Esophagus squamous epithelium (tissue), 5 donors: ENCODE measurements around the gene GAL3ST2. TPM values are rescaled to one million over a fixed set of nuclear protein-coding genes. Genes with fewer than 3 reads are reported as not detected.
"Not testable (repeated sequence)": the region's sequence is repeated elsewhere in the genome, so short reads cannot be mapped to it uniquely, and the experiment has no call there.

Experiments used
- DNase-seq: peaks from one replicate; lab custom pipeline; 2025; lab: John Stamatoyannopoulos, UW
- H3K27ac ChIP-seq, 4 donors: fragments of 200-600 bp; sonication (generic); one replicate each; pipeline ENCODE4 v1.5.1; 2016 to 2019; ENCODE audit warnings: mild to moderate bottlenecking in 1 of 4
- H3K27me3 ChIP-seq, 4 donors: fragments of 200-600 bp; sonication (generic); 1 replicate in 3 of 4; 2 replicates in 1 of 4; pipeline versions ENCODE4 v1.5.1 to v1.6.0; 2017 to 2021; ENCODE audit warnings: antibody characterized with exemption in 1 of 4
- H3K36me3 ChIP-seq, 3 donors: fragments of 200-600 bp; sonication (generic); one replicate each; pipeline ENCODE4 v1.5.1; 2016 to 2019
- H3K4me1 ChIP-seq, 3 donors: fragments of 200-600 bp; sonication (generic); one replicate each; pipeline ENCODE4 v1.5.1; 2017 to 2019
- H3K4me3 ChIP-seq, 4 donors: fragments of 200-600 bp; sonication (generic); 1 replicate in 3 of 4; 2 replicates in 1 of 4; pipeline ENCODE4 v1.5.1; 2016 to 2019; ENCODE audit warnings: mild to moderate bottlenecking in 2 of 4, moderate library complexity in 1 of 4
- H3K9me3 ChIP-seq, 3 donors: fragments of 200-600 bp; sonication (generic); one replicate each; pipeline ENCODE4 v1.5.1; 2016 to 2019
- CTCF ChIP-seq, 6 experiments: fragments of 450-650 bp in 4 of 6; fragments of 200-600 bp in 2 of 6; sonication (generic) in 2 of 6; IDR thresholded peaks; one replicate each; pipeline ENCODE4 v1.5.1; 2016 to 2019; ENCODE audit warnings: antibody characterized with exemption in 6 of 6, mild to moderate bottlenecking in 4 of 6, moderate library complexity in 4 of 6
- POLR2A ChIP-seq, 4 donors: fragments of 450-650 bp; IDR thresholded peaks; one replicate each; pipeline ENCODE4 v1.6.1; 2017; ENCODE audit warnings: antibody characterized with exemption in 4 of 4, mild to moderate bottlenecking in 4 of 4, moderate library complexity in 3 of 4
- WGBS, 2 donors: methylation state at CpG; one replicate each; pipeline ENCODE4 v1.1.5; 2018; 5-methylcytosine and 5-hydroxymethylcytosine counted together
- intact Hi-C: fragments of 100-400 bp; cut with DNase I; formaldehyde crosslinking; loops from one replicate; pipeline ENCODE4 v1.15.0; 2022
- total RNA-seq, 4 donors: library from RNA; depleted of rRNA; stranded (reverse); fragments of >200 nt; gene quantifications; one replicate each; pipeline ENCODE4 v1.1.0, GENCODE V29; 2016
- donor health status: DM: yes; HTN: yes; CAD: no.

Gene GAL3ST2
- total RNA-seq, 4 donors from 2014 or later: 0.38 TPM; not detected in 3

GRCh38 chr2:241815477-241816430, 39.1 kb downstream of the GAL3ST2 start:
- no peak overlapping the region for H3K27ac ChIP-seq
- no peaks in the 10 kb centered on the region for H3K36me3 ChIP-seq
- no peak overlapping the region for H3K4me3 ChIP-seq
- DNase-seq: no peak
- 66 to 72% methylated on average over 4 to 7 of the region's 48 CpGs for WGBS, 2 donors
- H3K27me3 ChIP-seq: peaks cover 0 to 72% (median 0%) of the 10 kb centered on the region in 4 donors
- intact Hi-C loops: no loop called here
- H3K9me3 ChIP-seq: no peaks in the 10 kb centered on the region
- H3K4me1 ChIP-seq: peaks cover 0 to 8% (median 0%) of the 10 kb centered on the region in 3 donors
- TF ChIP-seq POLR2A (IDR thresholded peaks at IDR 0.05) (no peak), CTCF (IDR thresholded peaks at IDR 0.05) (no peak)

GRCh38 chr2:241816431-241817121, 40.0 kb downstream of the GAL3ST2 start:
- peaks cover 0 to 8% (median 0%) of the 10 kb centered on the region in 3 donors for H3K4me1 ChIP-seq
- H3K27me3 ChIP-seq: peaks cover 0 to 74% (median 0%) of the 10 kb centered on the region in 4 donors
- H3K9me3 ChIP-seq: no peaks in the 10 kb centered on the region
- WGBS, 2 donors: 40% methylated on average over 3 of the region's 33 CpGs; no CpG with 5 or more reads in 1 of the 2 donors
- H3K27ac ChIP-seq: no peak overlapping the region
- no peaks in the 10 kb centered on the region for H3K36me3 ChIP-seq
- intact Hi-C loops: no loop called here
- no peak overlapping the region for H3K4me3 ChIP-seq
- DNase-seq: no peak
- TF ChIP-seq CTCF (IDR thresholded peaks at IDR 0.05) (no peak), POLR2A (IDR thresholded peaks at IDR 0.05) (no peak)

DNA sequence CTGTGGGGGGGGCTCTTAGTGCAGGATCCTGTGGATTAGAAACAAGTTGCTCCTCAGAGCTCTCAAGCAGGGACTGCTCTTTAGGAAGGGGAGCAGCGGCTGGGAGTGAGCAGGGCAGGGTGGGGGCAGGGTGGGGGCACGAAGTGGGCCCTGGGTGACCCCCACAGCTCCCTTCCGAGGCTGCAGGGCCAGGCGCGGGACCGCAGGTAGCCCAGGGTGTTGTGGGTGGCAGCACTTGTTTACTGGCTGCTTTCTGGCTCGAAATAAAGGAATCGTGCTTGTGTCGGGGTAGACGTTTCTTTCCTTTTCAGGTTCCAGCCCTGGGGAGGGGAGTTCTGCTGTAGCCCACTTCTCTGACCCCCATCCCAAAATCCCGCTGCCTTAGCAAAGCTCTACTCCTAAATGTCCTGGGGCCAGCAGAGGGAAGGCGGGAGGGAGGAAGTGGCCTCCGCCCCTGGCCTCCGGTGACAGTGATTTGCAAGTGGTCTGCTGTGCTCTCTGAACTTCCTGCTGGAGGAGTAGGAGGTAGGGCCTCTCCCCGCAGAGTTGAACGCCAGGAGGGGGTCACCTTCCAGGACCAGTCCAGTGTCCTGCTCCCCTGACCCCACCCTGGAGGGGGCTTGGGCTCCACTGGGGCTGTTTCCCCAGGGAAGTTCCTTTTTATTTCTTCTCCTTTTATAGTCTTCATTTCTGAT, 40.7 kb downstream of the GAL3ST2 start:
- Histone ChIP-seq H3K9me3 (no peaks in the 10 kb centered on the region), H3K4me3 (no peak overlapping the region), H3K4me1 (peaks cover 0 to 8% (median 0%) of the 10 kb centered on the region in 3 donors), H3K27ac (no peak overlapping the region), H3K36me3 (no peaks in the 10 kb centered on the region), H3K27me3 (peaks cover 0 to 74% (median 0%) of the 10 kb centered on the region in 4 donors)
- intact Hi-C loops: no loop called here
- 0 to 53% methylated on average over 3 to 8 of the region's 16 CpGs for WGBS, 2 donors
- DNase-seq: no peak
- TF ChIP-seq POLR2A (IDR thresholded peaks at IDR 0.05): no peak
- no peak for TF ChIP-seq CTCF (IDR thresholded peaks at IDR 0.05)

GRCh38 chr2:241817821-241818215, 41.2 kb downstream of the GAL3ST2 start:
- H3K4me1 ChIP-seq, H3K4me3 ChIP-seq, H3K36me3 ChIP-seq, H3K9me3 ChIP-seq, DNase-seq, intact Hi-C loops, H3K27ac ChIP-seq: not testable (repeated sequence)
- H3K27me3 ChIP-seq: peaks cover 0 to 73% (median 0%) of the 10 kb centered on the region in 4 donors
- 68 to 83% methylated on average over 5 to 10 of the region's 10 CpGs for WGBS, 2 donors

- WGBS, 2 donors: 40 to 60% methylated on average over 8 to 12 of the region's 25 CpGs
- no peak for DNase-seq
- Histone ChIP-seq H3K4me1 (peaks cover 0 to 8% (median 0%) of the 10 kb centered on the region in 3 donors), H3K4me3 (no peak overlapping the region), H3K27ac (no peak overlapping the region), H3K27me3 (peaks cover 0 to 67% (median 0%) of the 10 kb centered on the region in 4 donors), H3K36me3 (no peaks in the 10 kb centered on the region), H3K9me3 (no peaks in the 10 kb centered on the region)
- TF ChIP-seq POLR2A (IDR thresholded peaks at IDR 0.05) (no peak), CTCF (IDR thresholded peaks at IDR 0.05) (no peak)
- intact Hi-C loops: no loop called here
Observed at GRCh38 chr2:241818229-241818942, 41.8 kb downstream of the GAL3ST2 start.
